Upper lobe of left lung (tissue), 4 donors: ENCODE measurements around the gene KRTAP9-3.

Experiments used
- POLR2A ChIP-seq, 4 donors: fragments of 450-650 bp; IDR thresholded peaks; one replicate each; pipeline ENCODE4 v1.5.1; 2016 to 2017; ENCODE audit warnings: antibody characterized with exemption in 4 of 4, mild to moderate bottlenecking in 2 of 4
- TF ChIP-seq, protein P1 (sequence below), 6 experiments: fragments of 450-650 bp in 4 of 6; fragments of 200-600 bp in 2 of 6; sonication (generic) in 2 of 6; IDR thresholded peaks; one replicate each; pipeline ENCODE4 v1.5.1; 2016 to 2019; ENCODE audit warnings: antibody characterized with exemption in 6 of 6

- TF ChIP-seq, protein P1, sequence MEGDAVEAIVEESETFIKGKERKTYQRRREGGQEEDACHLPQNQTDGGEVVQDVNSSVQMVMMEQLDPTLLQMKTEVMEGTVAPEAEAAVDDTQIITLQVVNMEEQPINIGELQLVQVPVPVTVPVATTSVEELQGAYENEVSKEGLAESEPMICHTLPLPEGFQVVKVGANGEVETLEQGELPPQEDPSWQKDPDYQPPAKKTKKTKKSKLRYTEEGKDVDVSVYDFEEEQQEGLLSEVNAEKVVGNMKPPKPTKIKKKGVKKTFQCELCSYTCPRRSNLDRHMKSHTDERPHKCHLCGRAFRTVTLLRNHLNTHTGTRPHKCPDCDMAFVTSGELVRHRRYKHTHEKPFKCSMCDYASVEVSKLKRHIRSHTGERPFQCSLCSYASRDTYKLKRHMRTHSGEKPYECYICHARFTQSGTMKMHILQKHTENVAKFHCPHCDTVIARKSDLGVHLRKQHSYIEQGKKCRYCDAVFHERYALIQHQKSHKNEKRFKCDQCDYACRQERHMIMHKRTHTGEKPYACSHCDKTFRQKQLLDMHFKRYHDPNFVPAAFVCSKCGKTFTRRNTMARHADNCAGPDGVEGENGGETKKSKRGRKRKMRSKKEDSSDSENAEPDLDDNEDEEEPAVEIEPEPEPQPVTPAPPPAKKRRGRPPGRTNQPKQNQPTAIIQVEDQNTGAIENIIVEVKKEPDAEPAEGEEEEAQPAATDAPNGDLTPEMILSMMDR (IDR thresholded peaks at IDR 0.05), result no peak
- TF ChIP-seq POLR2A (IDR thresholded peaks at IDR 0.05), result no peak
These were observed 518 bp upstream of the KRTAP9-3 start for GRCh38 chr17:41231731-41232130.
